HepG2 (cell line): ENCODE results near the gene AXIN1.

Source experiments
- ATF2 ChIP-seq: sonication (generic); formaldehyde crosslinking; IDR thresholded peaks from 2 replicates; pipeline ENCODE4 v1.4.0; 2020; ENCODE audit warnings: missing genetic modification reagents
- CTCF ChIP-seq: sonication (generic); formaldehyde crosslinking; IDR thresholded peaks from 2 replicates; pipeline ENCODE4 v1.5.0; 2020; ENCODE audit warnings: mild to moderate bottlenecking, missing genetic modification reagents, moderate library complexity
- GLI4 ChIP-seq: sonication (generic); formaldehyde crosslinking; IDR thresholded peaks from 2 replicates; pipeline ENCODE4 v1.5.1; 2020; ENCODE audit warnings: missing genetic modification reagents, mild to moderate bottlenecking, moderate library complexity, borderline replicate concordance
- POLR2A ChIP-seq, 2 experiments: IDR thresholded peaks; 2 replicates each; pipeline ENCODE4 v1.6.1; 2011; ENCODE audit warnings: low read depth in 2 of 2, low read length in 2 of 2, mild to moderate bottlenecking in 1 of 2, moderate library complexity in 1 of 2; ENCODE audit not compliant: insufficient read depth in 1 of 2
- SMARCE1 ChIP-seq: fragments of 450-650 bp; IDR thresholded peaks from 2 replicates; pipeline ENCODE4 v1.6.1; 2017; ENCODE audit warnings: borderline replicate concordance
- TAF1 ChIP-seq: sonication (generic); formaldehyde crosslinking; IDR thresholded peaks from 2 replicates; pipeline ENCODE4 v1.4.0; 2020; ENCODE audit warnings: missing genetic modification reagents
- ZFP36 ChIP-seq: fragments of 150-350 bp; IDR thresholded peaks from 2 replicates; pipeline ENCODE4 v1.6.1; 2018; ENCODE audit warnings: borderline replicate concordance, low read length, low read depth; ENCODE audit not compliant: partially characterized antibody
- TF ChIP-seq, protein P1 (sequence below): sonication (generic); formaldehyde crosslinking; conservative IDR thresholded peaks from 2 replicates; pipeline ENCODE4 v1.8.0; 2022; ENCODE audit warnings: missing genetic modification reagents

- TF ChIP-seq SMARCE1 (no peak), CTCF (CRISPR knock-in tag) (peak; percentile 57), ATF2 (no peak), TAF1 (no peak), ZFP36 (no peak), GLI4 (CRISPR knock-in tag) (no peak), POLR2A (IDR thresholded peaks at IDR 0.05; ENCODE audit: insufficient read depth in 1 of 2, low read depth in 2 of 2, low read length in 2 of 2) (no peak)
- TF ChIP-seq, protein P1, sequence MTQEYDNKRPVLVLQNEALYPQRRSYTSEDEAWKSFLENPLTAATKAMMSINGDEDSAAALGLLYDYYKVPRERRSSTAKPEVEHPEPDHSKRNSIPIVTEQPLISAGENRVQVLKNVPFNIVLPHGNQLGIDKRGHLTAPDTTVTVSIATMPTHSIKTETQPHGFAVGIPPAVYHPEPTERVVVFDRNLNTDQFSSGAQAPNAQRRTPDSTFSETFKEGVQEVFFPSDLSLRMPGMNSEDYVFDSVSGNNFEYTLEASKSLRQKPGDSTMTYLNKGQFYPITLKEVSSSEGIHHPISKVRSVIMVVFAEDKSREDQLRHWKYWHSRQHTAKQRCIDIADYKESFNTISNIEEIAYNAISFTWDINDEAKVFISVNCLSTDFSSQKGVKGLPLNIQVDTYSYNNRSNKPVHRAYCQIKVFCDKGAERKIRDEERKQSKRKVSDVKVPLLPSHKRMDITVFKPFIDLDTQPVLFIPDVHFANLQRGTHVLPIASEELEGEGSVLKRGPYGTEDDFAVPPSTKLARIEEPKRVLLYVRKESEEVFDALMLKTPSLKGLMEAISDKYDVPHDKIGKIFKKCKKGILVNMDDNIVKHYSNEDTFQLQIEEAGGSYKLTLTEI (CRISPR knock-in tag) = no peak
Observed at GRCh38 chr16:318628-319027, 33.9 kb downstream of the AXIN1 start.
